Astrocyte (in vitro differentiated cells and primary cell): ENCODE measurements around the gene AQP5. TPM values are rescaled to one million over a fixed set of nuclear protein-coding genes. Genes with fewer than 3 reads are reported as not detected.

ENCODE experiments used
- DNase-seq: peaks from one replicate; pipeline ENCODE4 v3.0.0-alpha.2; 2010; ENCODE audit warnings: low read depth
- FAIRE-seq: peaks from 2 replicates; lab custom pipeline; 2011; peaks lifted over from hg19 to GRCh38; lab: Jason Lieb, UNC
- H2AFZ ChIP-seq: 2 replicates; pipeline ENCODE4 v1.6.0; 2012; ENCODE audit warnings: low read depth, low read length, inconsistent platforms
- H3K27ac ChIP-seq: 2 replicates; pipeline ENCODE4 v1.5.1; 2011; ENCODE audit warnings: low read depth, low read length, inconsistent platforms
- H3K27me3 ChIP-seq: 2 replicates; pipeline ENCODE4 v1.6.0; 2011; ENCODE audit warnings: low read length, inconsistent platforms; ENCODE audit not compliant: insufficient read depth
- H3K36me3 ChIP-seq: 2 replicates; pipeline ENCODE4 v1.5.1; 2011; ENCODE audit warnings: low read length, inconsistent platforms; ENCODE audit not compliant: insufficient read depth
- H3K4me1 ChIP-seq: 2 replicates; pipeline ENCODE4 v1.5.1; 2011; ENCODE audit warnings: low read length, inconsistent platforms; ENCODE audit not compliant: insufficient read depth
- H3K4me2 ChIP-seq: 2 replicates; pipeline ENCODE4 v1.6.0; 2012; ENCODE audit warnings: low read length, inconsistent platforms
- H3K4me3 ChIP-seq: 2 replicates; pipeline ENCODE4 v1.5.1; 2011; ENCODE audit warnings: low read depth, mild to moderate bottlenecking, low read length, inconsistent platforms; ENCODE audit not compliant: insufficient read depth
- H3K79me2 ChIP-seq: 2 replicates; pipeline ENCODE4 v1.6.0; 2012; ENCODE audit warnings: mild to moderate bottlenecking, low read length, inconsistent platforms; ENCODE audit not compliant: insufficient read depth
- H3K9ac ChIP-seq: 2 replicates; pipeline ENCODE4 v1.6.0; 2012; ENCODE audit warnings: mild to moderate bottlenecking, low read length, inconsistent platforms
- H3K9me3 ChIP-seq: 2 replicates; pipeline ENCODE4 v1.5.1; 2012; ENCODE audit warnings: low read depth, mild to moderate bottlenecking, low read length, inconsistent platforms; ENCODE audit not compliant: insufficient read depth
- H4K20me1 ChIP-seq: 2 replicates; pipeline ENCODE4 v1.6.0; 2012; ENCODE audit warnings: low read length, inconsistent platforms; ENCODE audit not compliant: insufficient read depth
- H3K27ac Mint-ChIP-seq: one replicate; pipeline ENCODE4 v1.8.0; 2021; ENCODE audit warnings: mild to moderate bottlenecking, mixed read lengths; ENCODE audit not compliant: unreplicated experiment
- H3K27me3 Mint-ChIP-seq: one replicate; pipeline ENCODE4 v1.8.0; 2021; ENCODE audit warnings: low read depth, mixed read lengths; ENCODE audit not compliant: unreplicated experiment
- H3K36me3 Mint-ChIP-seq: one replicate; pipeline ENCODE4 v1.8.0; 2021; ENCODE audit warnings: low read depth, mixed read lengths; ENCODE audit not compliant: unreplicated experiment
- H3K4me1 Mint-ChIP-seq: one replicate; pipeline ENCODE4 v1.8.0; 2021; ENCODE audit warnings: low read depth, mixed read lengths; ENCODE audit not compliant: unreplicated experiment
- H3K4me3 Mint-ChIP-seq: one replicate; pipeline ENCODE4 v1.8.0; 2021; ENCODE audit warnings: mild to moderate bottlenecking, moderate library complexity, mixed read lengths; ENCODE audit not compliant: unreplicated experiment
- H3K9me3 Mint-ChIP-seq: one replicate; pipeline ENCODE4 v1.8.0; 2021; ENCODE audit warnings: mild to moderate bottlenecking, mixed read lengths; ENCODE audit not compliant: unreplicated experiment
- EZH2 ChIP-seq: IDR thresholded peaks from 2 replicates; pipeline ENCODE4 v1.6.1; 2012; ENCODE audit warnings: mild to moderate bottlenecking, low read length, inconsistent platforms; ENCODE audit not compliant: insufficient read depth
- total RNA-seq: library from RNA; stranded (reverse); gene quantifications from 2 replicates; pipeline ENCODE4 v1.2.1, GENCODE V29; 2021
- TF ChIP-seq, protein P1 (sequence below): IDR thresholded peaks from 2 replicates; pipeline ENCODE4 v1.5.1; 2011; ENCODE audit warnings: low read depth, mild to moderate bottlenecking, inconsistent platforms, low read length, moderate library complexity; ENCODE audit not compliant: insufficient read depth

AQP5 gene
- total RNA-seq, 1 donor from 2014 or later: not detected

DNA sequence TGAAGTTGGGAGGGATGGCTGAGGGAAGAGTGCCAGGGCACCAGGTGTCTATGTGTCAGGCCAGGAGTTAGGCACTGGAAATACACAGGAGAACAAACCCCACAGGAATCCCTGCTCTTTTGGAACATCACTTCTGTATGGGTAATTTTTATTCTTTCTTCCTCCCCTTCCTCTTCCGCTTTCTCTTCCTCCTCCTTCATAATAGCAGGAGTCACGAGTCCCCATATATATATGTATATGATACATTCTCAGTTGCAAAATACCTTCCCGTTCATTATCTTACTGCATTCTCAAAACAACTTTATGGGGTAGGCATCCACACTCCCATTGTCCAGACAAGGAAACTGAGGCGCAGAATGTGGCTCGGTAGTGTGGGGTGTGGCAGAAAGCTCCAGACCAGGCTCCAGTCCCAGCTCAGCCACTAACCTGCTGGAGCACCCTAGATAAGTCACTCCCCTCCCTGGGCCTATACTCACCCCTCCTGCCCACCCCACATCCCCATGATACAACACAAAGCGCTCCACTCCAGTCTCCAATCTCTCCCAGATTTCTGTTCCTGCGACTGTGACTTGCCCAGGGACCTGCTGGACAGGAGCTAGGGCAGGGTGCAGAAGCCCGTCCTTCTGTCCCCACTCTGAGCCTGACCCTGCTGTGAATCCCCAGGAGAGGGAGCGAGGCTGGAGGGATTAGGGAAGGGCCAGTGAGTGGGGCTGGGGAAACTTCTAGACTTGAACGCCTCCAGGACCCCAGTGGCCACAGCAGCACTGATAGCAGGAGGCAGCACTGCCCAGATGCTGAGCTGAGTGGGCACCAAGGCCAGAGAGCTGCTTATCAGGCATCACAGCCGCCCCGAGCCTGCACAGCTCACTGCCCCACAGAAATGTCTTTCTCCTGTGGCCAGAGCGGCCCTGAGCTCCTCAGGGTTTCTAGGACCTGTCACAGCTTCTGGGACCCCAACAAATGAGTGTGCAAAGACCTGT is 12.5 kb upstream of the AQP5 start:
- H3K79me2 ChIP-seq: no peaks in the 10 kb centered on the region
- H3K36me3 ChIP-seq: no peaks in the 10 kb centered on the region
- H3K27ac ChIP-seq: no peak overlapping the region
- peaks cover 12% of the 10 kb centered on the region for H3K27me3 ChIP-seq
- peaks cover 3% of the 10 kb centered on the region for H3K4me1 ChIP-seq
- TF ChIP-seq, protein P1, sequence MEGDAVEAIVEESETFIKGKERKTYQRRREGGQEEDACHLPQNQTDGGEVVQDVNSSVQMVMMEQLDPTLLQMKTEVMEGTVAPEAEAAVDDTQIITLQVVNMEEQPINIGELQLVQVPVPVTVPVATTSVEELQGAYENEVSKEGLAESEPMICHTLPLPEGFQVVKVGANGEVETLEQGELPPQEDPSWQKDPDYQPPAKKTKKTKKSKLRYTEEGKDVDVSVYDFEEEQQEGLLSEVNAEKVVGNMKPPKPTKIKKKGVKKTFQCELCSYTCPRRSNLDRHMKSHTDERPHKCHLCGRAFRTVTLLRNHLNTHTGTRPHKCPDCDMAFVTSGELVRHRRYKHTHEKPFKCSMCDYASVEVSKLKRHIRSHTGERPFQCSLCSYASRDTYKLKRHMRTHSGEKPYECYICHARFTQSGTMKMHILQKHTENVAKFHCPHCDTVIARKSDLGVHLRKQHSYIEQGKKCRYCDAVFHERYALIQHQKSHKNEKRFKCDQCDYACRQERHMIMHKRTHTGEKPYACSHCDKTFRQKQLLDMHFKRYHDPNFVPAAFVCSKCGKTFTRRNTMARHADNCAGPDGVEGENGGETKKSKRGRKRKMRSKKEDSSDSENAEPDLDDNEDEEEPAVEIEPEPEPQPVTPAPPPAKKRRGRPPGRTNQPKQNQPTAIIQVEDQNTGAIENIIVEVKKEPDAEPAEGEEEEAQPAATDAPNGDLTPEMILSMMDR: no peak
- TF ChIP-seq EZH2: no peak
- no peak overlapping the region for H3K27ac Mint-ChIP-seq
- peaks cover 3% of the 10 kb centered on the region for H3K4me1 Mint-ChIP-seq
- H3K27me3 Mint-ChIP-seq: peaks cover 49% of the 10 kb centered on the region
- FAIRE-seq: no peak
- no peak overlapping the region for H3K4me3 Mint-ChIP-seq
- H3K9ac ChIP-seq: no peak overlapping the region
- no peaks in the 10 kb centered on the region for H3K36me3 Mint-ChIP-seq
- no peaks in the 10 kb centered on the region for H4K20me1 ChIP-seq
- H3K4me2 ChIP-seq: no peak overlapping the region
- no peak overlapping the region for H3K4me3 ChIP-seq
- H2AFZ ChIP-seq: no peak overlapping the region
- no peak for DNase-seq
- H3K9me3 Mint-ChIP-seq: no peaks in the 10 kb centered on the region
- H3K9me3 ChIP-seq: no peaks in the 10 kb centered on the region

DNA sequence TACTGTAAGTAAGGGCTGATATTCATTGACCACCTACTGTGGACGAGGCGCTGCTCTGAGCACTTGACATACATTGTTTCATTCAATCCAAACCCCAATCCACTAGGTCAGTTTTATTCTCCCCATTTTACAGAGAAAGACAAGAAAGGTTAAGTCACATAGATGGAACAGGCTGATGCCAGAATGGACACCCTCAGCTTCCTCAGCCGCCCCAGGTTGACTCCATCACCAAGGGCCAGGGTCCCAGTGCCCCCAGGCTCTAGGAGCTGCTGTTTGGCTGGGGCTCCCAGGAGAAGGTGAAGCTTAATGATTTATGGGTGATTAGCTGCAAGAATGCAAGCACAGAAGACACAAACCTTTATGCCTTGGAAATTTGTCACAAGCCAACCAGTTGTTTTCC is 11.8 kb upstream of the AQP5 start:
- no peaks in the 10 kb centered on the region for H3K9me3 ChIP-seq
- H3K4me2 ChIP-seq: no peak overlapping the region
- Mint-ChIP-seq H3K36me3 (no peaks in the 10 kb centered on the region), H3K9me3 (no peaks in the 10 kb centered on the region), H3K4me3 (no peak overlapping the region), H3K4me1 (peaks cover 3% of the 10 kb centered on the region), H3K27ac (no peak overlapping the region), H3K27me3 (peaks cover 53% of the 10 kb centered on the region)
- no peaks in the 10 kb centered on the region for H3K79me2 ChIP-seq
- no peak for DNase-seq
- peaks cover 3% of the 10 kb centered on the region for H3K4me1 ChIP-seq
- H3K4me3 ChIP-seq: no peak overlapping the region
- no peak overlapping the region for H3K27ac ChIP-seq
- FAIRE-seq: no peak
- no peak overlapping the region for H3K9ac ChIP-seq
- no peak for TF ChIP-seq EZH2
- peaks cover 19% of the 10 kb centered on the region for H3K27me3 ChIP-seq
- H3K36me3 ChIP-seq: no peaks in the 10 kb centered on the region
- no peaks in the 10 kb centered on the region for H4K20me1 ChIP-seq
- no peak overlapping the region for H2AFZ ChIP-seq

DNA sequence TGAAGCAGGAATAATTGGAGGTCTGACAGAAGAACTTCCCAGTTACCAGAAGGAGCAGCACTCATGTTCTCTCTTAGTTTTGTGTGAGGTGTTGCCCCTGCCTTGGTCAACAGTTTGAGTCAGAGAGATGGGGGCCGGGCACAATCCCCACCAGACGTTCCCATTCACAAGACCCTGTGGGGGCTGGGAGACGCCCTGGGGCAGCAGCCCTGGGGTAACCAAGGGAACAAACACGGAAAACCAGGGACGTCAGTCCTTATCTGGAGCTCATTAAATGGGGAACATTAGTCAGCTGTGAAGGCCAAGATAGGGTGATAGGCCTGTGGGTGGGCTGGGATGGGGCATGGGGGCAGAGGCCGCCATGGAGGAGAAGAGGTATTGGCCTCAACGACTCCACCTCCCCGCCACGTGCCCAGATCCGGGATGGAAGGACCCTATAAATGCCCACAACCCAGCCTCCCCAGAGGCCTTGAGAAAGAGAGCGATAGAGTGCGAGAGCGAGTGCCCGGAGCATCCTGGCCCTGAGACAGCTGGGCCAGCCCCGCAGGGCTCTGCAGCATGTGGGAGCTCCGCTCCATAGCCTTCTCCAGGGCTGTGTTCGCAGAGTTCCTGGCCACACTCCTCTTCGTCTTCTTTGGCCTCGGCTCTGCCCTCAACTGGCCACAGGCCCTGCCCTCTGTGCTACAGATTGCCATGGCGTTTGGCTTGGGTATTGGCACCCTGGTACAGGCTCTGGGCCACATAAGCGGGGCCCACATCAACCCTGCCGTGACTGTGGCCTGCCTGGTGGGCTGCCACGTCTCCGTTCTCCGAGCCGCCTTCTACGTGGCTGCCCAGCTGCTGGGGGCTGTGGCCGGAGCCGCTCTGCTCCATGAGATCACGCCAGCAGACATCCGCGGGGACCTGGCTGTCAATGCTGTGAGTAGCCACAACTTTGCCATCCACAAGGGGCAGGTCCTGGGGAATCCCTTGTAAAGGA is 11.1 kb upstream of the AQP5 start, which contains the start of gene AQP2:
Gene AQP2, plus strand, starts transcription at position 465 of the 979 bp plus-strand sequence. Its CDS starts 94 bp downstream, at position 559.
- H3K4me3 ChIP-seq: no peak within 1 kb of the TSS
- no peak for DNase-seq
- no peaks in the 10 kb centered on the region for H3K4me1 ChIP-seq

More for the DNA sequence above, 11.1 kb upstream of the AQP5 start, which contains the start of gene AQP2:
- TF ChIP-seq EZH2: no peak
- TF ChIP-seq, protein P1: no peak
- Mint-ChIP-seq H3K27ac (no peak within 1 kb of the TSS), H3K4me3 (no peak within 1 kb of the TSS), H3K4me1 (peaks cover under 1% of the 10 kb centered on the region), H3K9me3 (no peaks in the 10 kb centered on the region), H3K27me3 (peaks cover 51% of the 10 kb centered on the region), H3K36me3 (no peaks in the 10 kb centered on the region)
- Histone ChIP-seq H3K9me3 (no peaks in the 10 kb centered on the region), H3K79me2 (no peaks in the 10 kb centered on the region), H3K27me3 (peaks cover 26% of the 10 kb centered on the region), H4K20me1 (no peaks in the 10 kb centered on the region), H2AFZ (no peak within 1 kb of the TSS), H3K9ac (no peak within 1 kb of the TSS), H3K27ac (no peak within 1 kb of the TSS), H3K36me3 (no peaks in the 10 kb centered on the region), H3K4me2 (no peak within 1 kb of the TSS)
- FAIRE-seq: no peak
